Measurements from ENCODE around the gene GAGE13.
"Not testable (repeated sequence)": the region's sequence is repeated elsewhere in the genome, so short reads cannot be mapped to it uniquely, and the experiment has no call there.

DNA sequence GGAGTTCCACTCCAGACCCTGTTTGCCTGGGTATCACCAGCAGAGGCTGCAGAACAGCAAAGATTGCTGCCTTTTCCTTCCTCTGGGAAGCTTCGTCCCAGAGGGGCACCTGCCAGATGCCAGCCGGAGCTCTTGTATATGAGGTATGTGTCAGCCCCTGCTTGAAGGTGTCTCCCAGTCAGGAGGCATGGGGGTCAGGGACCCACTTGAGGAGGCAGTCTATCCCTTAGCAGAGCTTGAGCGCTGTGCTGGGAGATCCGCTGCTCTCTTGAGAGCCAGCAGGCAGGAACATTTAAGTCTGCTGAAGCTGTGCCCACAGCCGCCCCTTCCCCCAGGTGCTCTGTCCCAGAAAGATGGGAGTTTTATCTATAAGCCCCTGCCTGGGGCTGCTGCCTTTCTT, 32.1 kb upstream of the GAGE13 start:
- TF ChIP-seq CTCF (IDR thresholded peaks at IDR 0.05; ENCODE audit: low read length); EZH2phosphoT487 (IDR thresholded peaks at IDR 0.05; ENCODE audit: low read length); EZH2 (optimal IDR thresholded peaks at IDR 0.05; ENCODE audit: low read depth, low read length): not testable (repeated sequence)

Data from MM.1S (cell line).